Adrenal gland (tissue), 12 donors: ENCODE results near the gene ZFTA. TPM values are rescaled to one million over a fixed set of nuclear protein-coding genes. Genes with fewer than 3 reads are reported as not detected.

Experiments used
- DNase-seq, 7 donors: peaks; one replicate each; pipeline ENCODE4 v3.0.0-alpha.2; 2019 to 2020
- H3K27ac ChIP-seq, 5 donors: fragments of 200-600 bp; sonication (generic) in 4 of 5; 1 replicate in 3 of 5; 2 replicates in 2 of 5; pipeline versions ENCODE4 v1.5.1 to v1.8.0; 2016 to 2020; ENCODE audit warnings: mild to moderate bottlenecking in 1 of 5
- H3K27me3 ChIP-seq: fragments of 200-600 bp; 2 replicates; pipeline ENCODE4 v1.8.0; 2021
- H3K36me3 ChIP-seq, 2 donors: fragments of 200-600 bp; replicated peaks in 1 of 2; 1 replicate in 1 of 2; 2 replicates in 1 of 2; pipeline versions ENCODE4 v1.5.1 to v1.8.0; 2018 to 2022
- H3K4me1 ChIP-seq, 2 donors: fragments of 200-600 bp; replicated peaks in 1 of 2; 1 replicate in 1 of 2; 2 replicates in 1 of 2; pipeline versions ENCODE4 v1.5.1 to v1.8.0; 2018 to 2021
- H3K4me3 ChIP-seq, 4 donors: fragments of 200-600 bp; sonication (generic) in 3 of 4; one replicate each; pipeline ENCODE4 v1.5.1; 2016 to 2018
- H3K9me3 ChIP-seq, 3 donors: fragments of 200-600 bp; sonication (generic) in 1 of 3; replicated peaks in 1 of 3; 1 replicate in 2 of 3; 2 replicates in 1 of 3; pipeline versions ENCODE4 v1.5.1 to v1.8.0; 2016 to 2021
- POLR2A ChIP-seq, 2 donors: fragments of 450-650 bp; IDR thresholded peaks; one replicate each; pipeline ENCODE4 v1.6.1; 2017; ENCODE audit warnings: antibody characterized with exemption in 2 of 2, mild to moderate bottlenecking in 2 of 2, moderate library complexity in 1 of 2
- WGBS, 4 donors: extraction: QIAGEN DNeasy Blood & Tissue Kit in 2 of 4; methylation state at CpG; one replicate each; pipeline versions ENCODE4 v1.1.5 to v1.1.7; 2013 to 2017; 5-methylcytosine and 5-hydroxymethylcytosine counted together
- intact Hi-C, 2 donors: fragments of 100-400 bp; cut with DNase I; formaldehyde crosslinking; loops; one replicate each; pipeline versions ENCODE4 v1.14.1 to v1.15.0; 2022 to 2023
- polyA plus RNA-seq, 3 donors: library from polyadenylated mRNA; stranded (reverse); fragments of 200-250 nt in 2 of 3; fragments of 350-450 nt in 1 of 3; fragmentation: Illumina TruSeq in 1 of 3; extraction: RNeasy Lipid Tissue Mini Kit (QIAGEN cat#74804) in 1 of 3; gene quantifications; one replicate each; pipeline ENCODE4 v1.2.3, GENCODE V29; 2013 to 2014
- total RNA-seq, 9 donors: library from RNA; depleted of rRNA in 4 of 9; stranded (reverse); fragments of >200 nt in 4 of 9; fragments of 120-200 nt in 1 of 9; fragmentation: NEBNext Ultra II Directional in 1 of 9; extraction: Animal tissue kit (Norgen Biotek cat#: 25700) in 1 of 9; gene quantifications; one replicate each; pipeline versions ENCODE4 v1.1.0 to v1.2.4, GENCODE V29; 2013 to 2023
- TF ChIP-seq, protein P1 (sequence below), 6 experiments: fragments of 450-650 bp in 4 of 6; fragments of 200-600 bp in 2 of 6; sonication (generic) in 1 of 6; IDR thresholded peaks; 1 replicate in 5 of 6; 2 replicates in 1 of 6; pipeline versions ENCODE4 v1.5.1 to v1.8.0; 2016 to 2021; ENCODE audit warnings: antibody characterized with exemption in 6 of 6, mild to moderate bottlenecking in 2 of 6, moderate library complexity in 1 of 6
- donor health status: healthy with polysubstance abuse.
- donor health status: Bipolar disorder and iron deficiency.
- donor health status: DM: yes; HTN: yes; CAD: no.
- donor health status: DM: no; HTN: no; CAD: no.
- donor health status: DM: no; HTN: no; CAD: no.
- donor health status: DM: yes; HTN: yes; CAD: no.

Gene ZFTA
- total and polyA plus RNA-seq, 12 donors: 3.6 to 20.2 (median 14.7) TPM

DNA sequence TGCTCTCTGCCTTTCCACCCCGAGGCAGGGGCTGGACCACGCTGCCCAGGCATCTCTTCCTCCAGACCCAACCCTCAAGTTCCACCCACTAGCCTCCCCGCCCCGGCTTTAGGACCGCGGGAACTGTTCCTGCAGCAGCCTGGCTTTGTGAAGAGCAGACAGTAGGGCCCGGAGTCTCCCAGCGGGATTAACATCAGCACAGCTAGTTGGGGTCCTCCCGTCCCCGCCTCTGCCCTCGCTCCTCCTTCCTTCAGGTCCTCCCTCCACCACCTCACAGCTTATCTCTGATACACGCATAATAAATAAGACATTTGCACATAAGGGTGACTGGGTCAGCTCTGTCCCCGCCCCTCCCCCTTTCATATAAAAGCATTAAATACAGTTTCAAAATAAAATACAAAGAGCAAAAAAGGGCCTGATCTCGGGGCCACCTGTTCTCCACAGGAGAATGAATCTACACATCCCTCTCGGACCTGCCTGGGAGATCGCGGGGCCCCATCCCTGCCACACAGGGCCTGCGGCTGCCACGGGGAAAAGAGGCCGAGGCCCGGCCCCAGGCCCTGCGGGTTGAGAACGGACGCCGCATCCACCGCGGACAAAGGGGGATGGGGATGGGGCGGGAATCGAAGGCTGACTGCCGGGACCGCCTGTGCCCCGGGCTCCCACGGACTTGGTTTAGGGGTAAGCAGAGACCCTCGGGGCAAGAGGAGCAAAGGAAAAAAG lies 6.5 kb downstream of the ZFTA start:
- H3K27ac ChIP-seq: peak overlapping the region in 3 of 5 donors; percentile 33 to 71 (median 60)
- intact Hi-C loops: loop anchor here in 1 of 2 donors (10.0 kb wide), 1 partner anchor 183 kb away; no protein-coding TSS in a partner anchor
- no peaks in the 10 kb centered on the region for H3K9me3 ChIP-seq
- 53 to 63% (median 59%) methylated on average over 25 to 34 of the region's 34 CpGs for WGBS, 4 donors
- H3K4me1 ChIP-seq: peaks cover 28 to 38% of the 10 kb centered on the region in 2 donors
- TF ChIP-seq POLR2A (IDR thresholded peaks at IDR 0.05): no peak
- TF ChIP-seq, protein P1, sequence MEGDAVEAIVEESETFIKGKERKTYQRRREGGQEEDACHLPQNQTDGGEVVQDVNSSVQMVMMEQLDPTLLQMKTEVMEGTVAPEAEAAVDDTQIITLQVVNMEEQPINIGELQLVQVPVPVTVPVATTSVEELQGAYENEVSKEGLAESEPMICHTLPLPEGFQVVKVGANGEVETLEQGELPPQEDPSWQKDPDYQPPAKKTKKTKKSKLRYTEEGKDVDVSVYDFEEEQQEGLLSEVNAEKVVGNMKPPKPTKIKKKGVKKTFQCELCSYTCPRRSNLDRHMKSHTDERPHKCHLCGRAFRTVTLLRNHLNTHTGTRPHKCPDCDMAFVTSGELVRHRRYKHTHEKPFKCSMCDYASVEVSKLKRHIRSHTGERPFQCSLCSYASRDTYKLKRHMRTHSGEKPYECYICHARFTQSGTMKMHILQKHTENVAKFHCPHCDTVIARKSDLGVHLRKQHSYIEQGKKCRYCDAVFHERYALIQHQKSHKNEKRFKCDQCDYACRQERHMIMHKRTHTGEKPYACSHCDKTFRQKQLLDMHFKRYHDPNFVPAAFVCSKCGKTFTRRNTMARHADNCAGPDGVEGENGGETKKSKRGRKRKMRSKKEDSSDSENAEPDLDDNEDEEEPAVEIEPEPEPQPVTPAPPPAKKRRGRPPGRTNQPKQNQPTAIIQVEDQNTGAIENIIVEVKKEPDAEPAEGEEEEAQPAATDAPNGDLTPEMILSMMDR (IDR thresholded peaks at IDR 0.05): no peak
- H3K27me3 ChIP-seq: no peaks in the 10 kb centered on the region
- peak in 6 of 7 donors; percentile 14 to 59 (median 22) for DNase-seq
- H3K4me3 ChIP-seq: peak overlapping the region in 2 of 4 donors; percentile 43 to 56
- peaks cover 0 to 16% of the 10 kb centered on the region in 2 donors for H3K36me3 ChIP-seq

DNA sequence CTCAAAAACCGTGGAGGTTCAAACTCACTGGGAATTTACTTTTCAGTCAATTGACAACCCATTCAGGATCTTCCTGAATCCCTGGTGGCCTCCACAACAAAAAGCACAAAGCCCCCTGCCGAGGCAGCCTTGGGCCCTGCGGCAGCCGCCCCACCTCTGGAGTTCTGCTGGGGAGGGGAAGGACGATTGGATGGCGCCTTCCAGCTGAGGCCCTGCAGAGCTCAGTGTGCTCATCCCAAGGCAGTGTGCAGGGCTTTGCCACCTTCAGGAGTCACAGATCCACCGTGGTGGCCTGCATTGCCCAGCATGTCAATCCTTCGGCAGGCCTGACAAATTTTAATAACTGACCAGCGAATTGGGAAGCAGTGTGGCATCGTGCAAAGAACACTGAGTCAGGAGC lies 7.4 kb downstream of the ZFTA start:
- TF ChIP-seq, protein P1 (IDR thresholded peaks at IDR 0.05): no peak
- no peak for TF ChIP-seq POLR2A (IDR thresholded peaks at IDR 0.05)
- intact Hi-C loops: loop anchor here in 1 of 2 donors (10.0 kb wide), 1 partner anchor 184 kb away; no protein-coding TSS in a partner anchor
- Histone ChIP-seq H3K9me3 (no peaks in the 10 kb centered on the region), H3K4me1 (peaks cover 28 to 30% of the 10 kb centered on the region in 2 donors), H3K27me3 (no peaks in the 10 kb centered on the region), H3K4me3 (no peak overlapping the region), H3K27ac (no peak overlapping the region), H3K36me3 (peaks cover 0 to 25% of the 10 kb centered on the region in 2 donors)
- WGBS, 4 donors: 84 to 89% (median 87%) methylated on average over 7 to 10 of the region's 10 CpGs
- DNase-seq: no peak

DNA sequence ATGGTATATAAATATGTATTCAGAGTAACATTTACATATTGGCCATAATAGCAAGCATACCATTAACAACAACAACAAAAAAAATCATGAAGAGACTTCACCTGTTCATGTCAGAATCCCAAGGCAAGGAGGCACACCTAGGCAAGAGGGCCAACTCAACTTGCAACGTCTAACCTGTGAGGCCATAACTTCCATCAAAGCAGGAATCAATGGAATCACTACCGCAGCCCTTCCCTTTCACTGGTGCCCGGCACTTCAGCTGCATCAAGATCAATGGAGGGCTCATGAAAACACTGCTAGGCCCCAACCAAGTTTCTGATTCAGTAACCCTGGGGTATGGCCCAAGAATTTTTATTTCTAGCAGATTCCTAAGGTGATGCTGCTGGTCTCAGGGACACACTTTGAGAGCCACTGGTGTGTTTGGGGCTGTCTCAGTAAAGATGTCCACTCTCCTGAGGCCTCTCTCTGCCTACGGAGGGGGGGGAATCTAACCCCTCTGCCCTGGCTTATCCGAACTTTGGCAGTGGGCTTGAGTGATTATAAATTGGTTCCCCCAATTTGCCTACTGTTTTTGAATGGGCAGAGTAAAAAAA lies 8.0 kb downstream of the ZFTA start:
- Histone ChIP-seq H3K9me3 (no peaks in the 10 kb centered on the region), H3K27ac (no peak overlapping the region), H3K27me3 (no peaks in the 10 kb centered on the region), H3K4me1 (peaks cover 28 to 30% of the 10 kb centered on the region in 2 donors), H3K36me3 (peaks cover 0 to 27% of the 10 kb centered on the region in 2 donors), H3K4me3 (no peak overlapping the region)
- TF ChIP-seq, protein P1 (IDR thresholded peaks at IDR 0.05): no peak
- TF ChIP-seq POLR2A (IDR thresholded peaks at IDR 0.05): no peak
- 83 to 92% (median 86%) methylated on average over 5 of the region's 5 CpGs for WGBS, 4 donors
- intact Hi-C loops: loop anchor here in 1 of 2 donors (10.0 kb wide), 1 partner anchor 184 kb away; no protein-coding TSS in a partner anchor
- DNase-seq: no peak

DNA sequence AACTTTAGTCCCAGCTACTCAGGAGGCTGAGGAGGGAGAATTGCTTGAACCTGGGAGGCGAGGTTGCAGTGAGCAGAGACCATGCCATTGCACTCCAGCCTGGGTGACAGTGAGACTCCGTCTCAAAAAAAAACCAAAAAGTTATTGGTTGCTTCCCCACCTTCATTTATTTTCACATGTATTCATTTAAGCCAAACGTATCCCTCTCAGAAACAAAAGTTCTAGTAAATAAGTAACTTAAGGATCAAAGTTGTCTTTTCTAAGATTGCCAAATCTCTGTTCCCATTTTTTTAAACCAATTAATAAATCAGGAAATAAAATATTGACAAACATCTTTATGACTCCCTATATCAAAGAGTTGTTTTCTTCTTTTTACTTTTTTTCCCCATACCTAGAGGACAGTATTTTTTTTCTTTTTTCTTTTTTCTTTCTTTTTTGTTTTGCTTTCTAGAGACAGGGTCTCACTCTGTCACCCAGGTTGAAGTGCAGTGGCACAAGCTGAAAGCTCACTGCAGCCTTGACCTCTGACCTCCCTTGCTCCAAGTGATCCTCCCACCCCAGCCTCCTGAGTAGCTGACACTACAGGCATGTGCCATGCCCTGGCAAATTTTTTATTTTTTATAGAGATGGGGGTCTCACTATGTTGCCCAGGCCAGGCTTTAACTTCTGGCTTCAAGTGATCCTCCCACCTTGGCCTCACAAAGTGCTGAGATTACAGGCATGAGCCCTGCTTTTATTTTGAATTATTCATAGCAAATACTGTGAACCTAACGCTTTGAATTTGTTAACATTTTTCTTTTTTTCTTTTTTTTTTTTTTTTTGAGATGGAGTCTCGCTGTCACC lies 11.4 kb downstream of the ZFTA start:
- Histone ChIP-seq H3K9me3 (no peaks in the 10 kb centered on the region), H3K4me1 (peaks cover 1 to 3% of the 10 kb centered on the region in 2 donors), H3K4me3 (no peak overlapping the region), H3K27me3 (no peaks in the 10 kb centered on the region), H3K27ac (no peak overlapping the region), H3K36me3 (peaks cover 0 to 34% of the 10 kb centered on the region in 2 donors)
- no peak for TF ChIP-seq POLR2A (IDR thresholded peaks at IDR 0.05)
- TF ChIP-seq, protein P1 (IDR thresholded peaks at IDR 0.05): no peak
- 91 to 94% (median 92%) methylated on average over 5 of the region's 5 CpGs for WGBS, 4 donors
- intact Hi-C loops: no loop called here
- DNase-seq: no peak
